PC-3 (cell line): ENCODE results near the gene SLC8A3. TPM values are rescaled to one million over a fixed set of nuclear protein-coding genes. Genes with fewer than 3 reads are reported as not detected.

ENCODE experiments used
- ATAC-seq: fragments of 200-7000 bp; cut with Tn5 transposase; 2 replicates; pipeline ENCODE4 v1.9.1; 2020; ENCODE audit warnings: mild to moderate bottlenecking, moderate library complexity
- BruUV-seq: library from RNA; stranded (reverse); fragments of 400-500 nt; replicated peaks from 2 replicates; lab custom pipeline; 2021; lab: Mats Ljungman, UMichigan
- CTCF ChIA-PET: fragments of 300-600 bp; sonication (Branson Sonifier 250); formaldehyde crosslinking; loops from one replicate; lab custom pipeline; 2022; ENCODE audit warnings: antibody characterized with exemption; lab: Charles Lee
- POLR2A ChIA-PET: fragments of 300-600 bp; sonication (Branson Sonifier 250); formaldehyde crosslinking; loops from one replicate; lab custom pipeline; 2022; ENCODE audit warnings: antibody characterized with exemption; ENCODE audit not compliant: unreplicated experiment; lab: Charles Lee
- DNase-seq: peaks from one replicate; pipeline ENCODE4 v3.0.0-alpha.2; 2015
- H2AFZ ChIP-seq: fragments of 300-600 bp; sonication (generic); 2 replicates; pipeline ENCODE4 v1.6.0; 2016; ENCODE audit warnings: antibody characterized with exemption, low read length
- H3F3A ChIP-seq: fragments of 300-600 bp; sonication (generic); one replicate; pipeline ENCODE4 v1.6.0; 2017; ENCODE audit warnings: antibody characterized with exemption, low read length, control low read depth, mild to moderate bottlenecking; ENCODE audit not compliant: unreplicated experiment
- H3K27ac ChIP-seq: fragments of 300-600 bp; sonication (generic); 2 replicates; pipeline ENCODE4 v1.5.1; 2016; ENCODE audit warnings: mild to moderate bottlenecking, low read length
- H3K27me3 ChIP-seq: fragments of 300-600 bp; sonication (generic); 2 replicates; pipeline ENCODE4 v1.6.1; 2016; ENCODE audit warnings: low read length, mixed read lengths
- H3K36me3 ChIP-seq: fragments of 300-600 bp; sonication (generic); 2 replicates; pipeline ENCODE4 v1.6.1; 2016; ENCODE audit warnings: low read depth, mixed run types, low read length, mixed read lengths
- H3K4me1 ChIP-seq: fragments of 300-600 bp; sonication (generic); 2 replicates; pipeline ENCODE4 v1.5.1; 2016; ENCODE audit warnings: low read length; ENCODE audit not compliant: insufficient read depth
- H3K4me2 ChIP-seq: fragments of 300-600 bp; sonication (generic); 2 replicates; pipeline ENCODE4 v1.6.0; 2016; ENCODE audit warnings: low read length
- H3K4me3 ChIP-seq: fragments of 300-600 bp; sonication (generic); 2 replicates; pipeline ENCODE4 v1.5.1; 2016; ENCODE audit warnings: mild to moderate bottlenecking, low read length, mixed read lengths
- H3K79me2 ChIP-seq: fragments of 300-600 bp; sonication (generic); 2 replicates; pipeline ENCODE4 v1.6.1; 2017; ENCODE audit warnings: low read length, mixed read lengths
- H3K9ac ChIP-seq: fragments of 300-600 bp; sonication (generic); 2 replicates; pipeline ENCODE4 v1.6.0; 2016; ENCODE audit warnings: mild to moderate bottlenecking, low read length
- H3K9me2 ChIP-seq: fragments of 300-600 bp; sonication (generic); replicated peaks from 2 replicates; pipeline ENCODE4 v1.6.1; 2016; ENCODE audit warnings: mixed run types, low read length, mixed read lengths
- H3K9me3 ChIP-seq: fragments of 300-600 bp; sonication (generic); 2 replicates; pipeline ENCODE4 v1.6.1; 2016; ENCODE audit warnings: low read length, mixed read lengths
- H4K20me1 ChIP-seq: fragments of 300-600 bp; sonication (generic); 2 replicates; pipeline ENCODE4 v1.6.1; 2016; ENCODE audit warnings: low read length, mixed read lengths
- CTCF ChIP-seq: fragments of 300-600 bp; sonication (generic); conservative IDR thresholded peaks from 2 replicates; pipeline ENCODE4 v1.5.1; 2017; ENCODE audit warnings: antibody characterized with exemption, low read depth, mild to moderate bottlenecking, low read length
- EZH2 ChIP-seq: fragments of 300-600 bp; sonication (generic); IDR thresholded peaks from one replicate; pipeline ENCODE4 v1.6.1; 2017; ENCODE audit warnings: antibody characterized with exemption, mild to moderate bottlenecking, low read length; ENCODE audit not compliant: unreplicated experiment
- EZH2phosphoT487 ChIP-seq: fragments of 300-600 bp; sonication (generic); IDR thresholded peaks from 2 replicates; pipeline ENCODE4 v1.6.1; 2018; ENCODE audit warnings: mild to moderate bottlenecking, antibody characterized with exemption, low read length, borderline replicate concordance
- intact Hi-C: fragments of 100-400 bp; cut with micrococcal nuclease; formaldehyde crosslinking; loops from 2 replicates; pipeline ENCODE4 v1.9.0; 2023
- total RNA-seq: library from RNA; depleted of rRNA; stranded (reverse); fragments of >200 nt; gene quantifications from 2 replicates; pipeline ENCODE4 v1.2.3, GENCODE V29; 2014

Gene SLC8A3
- total RNA-seq, 1 experiment from 2014 or later: not detected

GRCh38 chr14:70133461-70133860, 55.3 kb downstream of the SLC8A3 start:
- Histone ChIP-seq H3F3A (no peaks in the 10 kb centered on the region), H3K4me3 (no peak overlapping the region), H3K27me3 (peaks cover 91% of the 10 kb centered on the region), H3K9ac (no peak overlapping the region), H3K9me2 (no peaks in the 10 kb centered on the region), H4K20me1 (no peaks in the 10 kb centered on the region), H3K27ac (no peak overlapping the region), H2AFZ (no peak overlapping the region), H3K79me2 (no peaks in the 10 kb centered on the region), H3K4me2 (no peak overlapping the region), H3K9me3 (no peaks in the 10 kb centered on the region), H3K4me1 (no peaks in the 10 kb centered on the region), H3K36me3 (no peaks in the 10 kb centered on the region)
- DNase-seq (no peak), ATAC-seq (no peak)
- CTCF ChIA-PET: no interaction called here
- POLR2A ChIA-PET: no interaction called here
- no peak for TF ChIP-seq EZH2
- no peak for TF ChIP-seq CTCF
- no peak for TF ChIP-seq EZH2phosphoT487
- BruUV-seq: no TSS peak
- intact Hi-C loops: no loop called here

- Histone ChIP-seq H3K79me2 (no peaks in the 10 kb centered on the region), H3K4me1 (no peaks in the 10 kb centered on the region), H3K9me3 (no peaks in the 10 kb centered on the region), H3K27me3 (peaks cover 82% of the 10 kb centered on the region), H3K4me2 (no peak overlapping the region), H3K9ac (no peak overlapping the region), H3K36me3 (no peaks in the 10 kb centered on the region), H3F3A (no peaks in the 10 kb centered on the region), H3K4me3 (no peak overlapping the region), H4K20me1 (no peaks in the 10 kb centered on the region), H3K9me2 (no peaks in the 10 kb centered on the region), H2AFZ (no peak overlapping the region), H3K27ac (no peak overlapping the region)
- BruUV-seq: no TSS peak
- ChIA-PET CTCF (no interaction called here), POLR2A (no interaction called here)
- intact Hi-C loops: no loop called here
- DNase-seq: no peak
- TF ChIP-seq EZH2phosphoT487: no peak
- TF ChIP-seq CTCF: no peak
- TF ChIP-seq EZH2: no peak
- ATAC-seq: no peak
Measured at GRCh38 chr14:70130482-70130881, 58.3 kb downstream of the SLC8A3 start.

GRCh38 chr14:70127186-70127585, 61.6 kb downstream of the SLC8A3 start:
- Histone ChIP-seq H2AFZ (no peak overlapping the region), H3K4me3 (no peak overlapping the region), H3K4me2 (no peak overlapping the region), H3K27me3 (peaks cover 61% of the 10 kb centered on the region), H3K9me2 (no peaks in the 10 kb centered on the region; the same call in 1 of the 2 replicates), H3K9ac (no peak overlapping the region), H3K9me3 (no peaks in the 10 kb centered on the region), H3K36me3 (no peaks in the 10 kb centered on the region), H3K27ac (no peak overlapping the region), H3K4me1 (no peaks in the 10 kb centered on the region), H3F3A (no peaks in the 10 kb centered on the region), H4K20me1 (no peaks in the 10 kb centered on the region), H3K79me2 (no peaks in the 10 kb centered on the region)
- POLR2A ChIA-PET: no interaction called here
- no peak for ATAC-seq
- DNase-seq: no peak
- CTCF ChIA-PET: no interaction called here
- BruUV-seq: no TSS peak
- intact Hi-C loops: no loop called here
- TF ChIP-seq EZH2: no peak
